Prostate gland (tissue), 2 donors: ENCODE measurements around the gene ACP1. TPM values are rescaled to one million over a fixed set of nuclear protein-coding genes. Genes with fewer than 3 reads are reported as not detected.

ENCODE experiments used
- DNase-seq: peaks from one replicate; pipeline ENCODE4 v3.0.0-alpha.2; 2019; ENCODE audit warnings: low spot score
- H3K27ac ChIP-seq, 2 donors: fragments of 200-600 bp; sonication (generic); 2 replicates each; pipeline ENCODE4 v1.5.1; 2017 to 2019
- H3K27me3 ChIP-seq: fragments of 200-600 bp; sonication (generic); replicated peaks from 2 replicates; pipeline ENCODE4 v1.5.1; 2019; ENCODE audit not compliant: insufficient read depth
- H3K36me3 ChIP-seq, 2 donors: fragments of 200-600 bp; sonication (generic); 1 replicate in 1 of 2; 2 replicates in 1 of 2; pipeline versions ENCODE4 v1.5.1 to v1.8.1; 2017 to 2019
- H3K4me1 ChIP-seq: fragments of 200-600 bp; sonication (generic); replicated peaks from 2 replicates; pipeline ENCODE4 v1.5.1; 2019
- H3K4me3 ChIP-seq, 2 donors: fragments of 200-600 bp; sonication (generic); 2 replicates each; pipeline ENCODE4 v1.5.1; 2017 to 2019
- H3K9me3 ChIP-seq: fragments of 200-600 bp; sonication (generic); 2 replicates; pipeline ENCODE4 v1.5.1; 2017
- POLR2A ChIP-seq: fragments of 450-650 bp; IDR thresholded peaks from one replicate; pipeline ENCODE4 v1.6.1; 2016; ENCODE audit warnings: antibody characterized with exemption, mild to moderate bottlenecking
- POLR2AphosphoS5 ChIP-seq: sonication (generic); formaldehyde crosslinking; IDR thresholded peaks from one replicate; pipeline ENCODE4 v1.6.1; 2017; ENCODE audit warnings: antibody characterized with exemption
- WGBS: methylation state at CpG from one replicate; pipeline ENCODE4 v1.1.5; 2018; 5-methylcytosine and 5-hydroxymethylcytosine counted together
- intact Hi-C: fragments of 100-400 bp; cut with DNase I; formaldehyde crosslinking; loops from one replicate; pipeline ENCODE4 v1.14.2; 2022
- total RNA-seq, 2 donors: library from RNA; depleted of rRNA; stranded (reverse); fragments of >200 nt; gene quantifications; one replicate each; pipeline ENCODE4 v1.1.0, GENCODE V29; 2016
- TF ChIP-seq, protein P1 (sequence below), 4 experiments: fragments of 200-600 bp in 2 of 4; fragments of 450-650 bp in 2 of 4; sonication (generic) in 2 of 4; IDR thresholded peaks; 1 replicate in 3 of 4; 2 replicates in 1 of 4; pipeline ENCODE4 v1.5.1; 2016 to 2019; ENCODE audit warnings: antibody characterized with exemption in 4 of 4, mild to moderate bottlenecking in 2 of 4, moderate library complexity in 2 of 4

The ACP1 gene
- total RNA-seq, 2 donors from 2014 or later = 96.9 to 116 TPM

DNA sequence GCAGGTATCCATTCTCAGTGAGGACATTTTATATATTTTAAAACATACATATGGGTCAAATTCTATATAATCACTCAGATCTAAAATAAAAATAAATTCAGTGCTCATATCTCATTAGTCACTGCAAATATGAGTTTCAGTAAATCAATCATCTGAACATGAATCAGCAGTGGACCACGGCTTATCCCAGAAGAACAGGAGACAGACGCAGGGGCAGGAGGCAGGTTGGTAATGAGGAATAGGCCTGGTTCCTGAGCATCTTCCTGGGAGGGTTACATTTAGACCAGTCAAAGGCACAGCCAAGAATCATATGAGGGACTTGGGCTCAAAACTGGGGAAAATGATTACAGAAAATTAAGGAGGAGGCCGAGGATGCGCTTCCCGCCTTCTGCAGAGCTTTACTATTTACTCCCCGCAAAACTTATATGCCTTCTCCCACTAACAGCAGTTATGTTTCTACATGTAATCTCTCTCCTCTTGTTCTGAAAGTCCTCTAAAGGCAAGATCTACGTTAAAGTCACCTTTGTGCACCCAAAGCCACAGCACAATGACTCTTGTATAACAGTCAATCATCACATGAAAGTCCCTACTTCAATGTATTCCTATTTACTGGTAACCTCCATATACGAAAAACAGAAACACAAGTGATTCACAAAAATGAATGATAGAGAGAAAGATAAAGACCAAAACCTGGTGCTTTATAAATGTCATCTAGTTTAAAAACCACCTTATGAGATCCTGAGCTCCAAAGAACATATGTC is 36.0 kb upstream of the ACP1 start:
- TF ChIP-seq POLR2A = no peak
- 90% methylated on average over 8 of the region's 8 CpGs for whole genome bisulfite sequencing
- no peak overlapping the region for H3K27ac ChIP-seq
- intact Hi-C loops = no loop called here
- no peak overlapping the region for H3K4me3 ChIP-seq
- no peak for DNase-seq
- no peaks in the 10 kb centered on the region for H3K4me1 ChIP-seq
- no peaks in the 10 kb centered on the region for H3K36me3 ChIP-seq
- H3K9me3 ChIP-seq = no peaks in the 10 kb centered on the region
- H3K27me3 ChIP-seq = no peaks in the 10 kb centered on the region

DNA sequence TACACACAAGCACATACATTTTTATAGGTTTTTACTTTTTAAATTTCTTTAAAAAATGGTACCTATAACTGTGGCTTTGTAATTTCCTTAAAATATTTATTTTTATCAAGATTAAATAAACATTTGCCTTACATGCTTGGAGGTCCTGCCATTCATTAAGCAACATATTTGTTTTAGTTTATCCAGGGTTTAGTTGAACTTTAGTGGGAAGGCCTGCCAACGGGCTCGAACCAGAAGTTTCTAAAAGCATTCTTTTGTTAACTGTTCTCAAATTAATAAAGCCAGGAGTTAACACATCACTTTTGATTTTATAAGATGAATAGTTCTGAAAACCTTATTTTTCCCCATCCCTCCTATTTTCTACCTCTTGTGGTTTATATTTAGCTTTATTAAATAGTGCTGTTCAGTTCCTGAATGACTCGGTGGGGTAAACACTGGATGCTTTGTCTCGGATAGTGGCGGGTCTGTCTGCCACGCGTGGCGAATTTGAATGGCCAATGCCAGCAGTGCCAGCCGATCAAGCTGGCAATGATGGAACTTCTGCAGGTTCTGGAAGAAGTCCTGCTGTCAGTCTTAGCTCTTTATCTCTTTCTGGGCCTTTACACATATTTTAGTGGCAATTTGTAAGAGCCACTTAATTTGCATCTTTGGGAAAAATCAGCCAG is 33.1 kb upstream of the ACP1 start:
- Histone ChIP-seq H3K4me3 (no peak overlapping the region), H3K27ac (no peak overlapping the region), H3K27me3 (no peaks in the 10 kb centered on the region), H3K4me1 (no peaks in the 10 kb centered on the region), H3K36me3 (no peaks in the 10 kb centered on the region), H3K9me3 (no peaks in the 10 kb centered on the region)
- no peak for DNase-seq
- WGBS = 69% methylated on average over 9 of the region's 9 CpGs
- TF ChIP-seq, protein P1, sequence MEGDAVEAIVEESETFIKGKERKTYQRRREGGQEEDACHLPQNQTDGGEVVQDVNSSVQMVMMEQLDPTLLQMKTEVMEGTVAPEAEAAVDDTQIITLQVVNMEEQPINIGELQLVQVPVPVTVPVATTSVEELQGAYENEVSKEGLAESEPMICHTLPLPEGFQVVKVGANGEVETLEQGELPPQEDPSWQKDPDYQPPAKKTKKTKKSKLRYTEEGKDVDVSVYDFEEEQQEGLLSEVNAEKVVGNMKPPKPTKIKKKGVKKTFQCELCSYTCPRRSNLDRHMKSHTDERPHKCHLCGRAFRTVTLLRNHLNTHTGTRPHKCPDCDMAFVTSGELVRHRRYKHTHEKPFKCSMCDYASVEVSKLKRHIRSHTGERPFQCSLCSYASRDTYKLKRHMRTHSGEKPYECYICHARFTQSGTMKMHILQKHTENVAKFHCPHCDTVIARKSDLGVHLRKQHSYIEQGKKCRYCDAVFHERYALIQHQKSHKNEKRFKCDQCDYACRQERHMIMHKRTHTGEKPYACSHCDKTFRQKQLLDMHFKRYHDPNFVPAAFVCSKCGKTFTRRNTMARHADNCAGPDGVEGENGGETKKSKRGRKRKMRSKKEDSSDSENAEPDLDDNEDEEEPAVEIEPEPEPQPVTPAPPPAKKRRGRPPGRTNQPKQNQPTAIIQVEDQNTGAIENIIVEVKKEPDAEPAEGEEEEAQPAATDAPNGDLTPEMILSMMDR (IDR thresholded peaks at IDR 0.05) = no peak
- TF ChIP-seq POLR2A (no peak), POLR2AphosphoS5 (no peak)
- intact Hi-C loops = no loop called here

DNA sequence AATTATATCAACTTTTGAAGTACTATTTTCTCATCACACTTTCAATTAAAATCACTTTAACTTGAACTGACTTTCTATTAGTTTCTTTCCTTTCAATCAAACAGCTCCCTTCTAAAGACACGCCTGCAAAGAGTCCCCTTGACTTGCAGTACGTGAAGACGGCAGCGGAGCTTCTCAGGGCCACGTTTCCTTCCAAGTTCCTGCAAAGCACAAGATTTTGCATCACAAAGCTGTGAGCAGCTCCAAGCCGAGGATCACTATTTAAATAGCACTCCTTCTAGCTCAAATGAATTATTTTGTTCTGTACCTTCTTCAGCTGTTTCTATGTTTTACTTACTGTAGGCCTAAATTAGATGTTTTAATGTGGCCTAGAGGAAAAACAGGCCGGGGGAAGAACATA is 31.7 kb upstream of the ACP1 start:
- intact Hi-C loops = no loop called here
- WGBS = 87% methylated on average over 7 of the region's 7 CpGs
- H3K9me3 ChIP-seq = no peaks in the 10 kb centered on the region
- no peaks in the 10 kb centered on the region for H3K36me3 ChIP-seq
- DNase-seq = no peak
- H3K4me3 ChIP-seq = no peak overlapping the region
- no peaks in the 10 kb centered on the region for H3K4me1 ChIP-seq
- no peak overlapping the region for H3K27ac ChIP-seq
- no peaks in the 10 kb centered on the region for H3K27me3 ChIP-seq
- TF ChIP-seq POLR2AphosphoS5 = no peak
- no peak for TF ChIP-seq POLR2A
- TF ChIP-seq, protein P1 (IDR thresholded peaks at IDR 0.05) = no peak

DNA sequence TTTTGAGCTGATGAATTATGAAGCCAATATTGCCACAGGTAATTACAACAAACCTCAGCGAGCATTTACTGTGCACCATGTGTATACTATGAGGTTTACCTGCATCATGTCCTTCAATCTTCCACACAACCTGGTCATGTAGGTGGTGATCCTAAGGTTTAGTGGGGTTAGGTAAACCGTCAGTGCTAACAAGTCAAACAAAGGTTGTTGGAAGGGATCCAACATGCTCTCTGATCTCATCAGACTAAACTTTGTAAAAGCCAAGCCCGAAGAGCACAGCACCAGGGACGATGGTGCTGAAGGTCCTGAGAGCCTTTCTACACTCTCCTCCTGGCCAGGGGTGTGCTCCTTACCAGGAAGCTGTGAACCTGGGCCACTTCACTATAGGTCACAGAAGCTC is 30.3 kb upstream of the ACP1 start:
- 73% methylated on average over 4 of the region's 4 CpGs for WGBS
- intact Hi-C loops = no loop called here
- Histone ChIP-seq H3K9me3 (no peaks in the 10 kb centered on the region), H3K4me3 (no peak overlapping the region), H3K27me3 (no peaks in the 10 kb centered on the region), H3K36me3 (no peaks in the 10 kb centered on the region), H3K4me1 (no peaks in the 10 kb centered on the region), H3K27ac (no peak overlapping the region)
- no peak for TF ChIP-seq POLR2AphosphoS5
- TF ChIP-seq, protein P1 (IDR thresholded peaks at IDR 0.05) = no peak
- TF ChIP-seq POLR2A = no peak
- no peak for DNase-seq

DNA sequence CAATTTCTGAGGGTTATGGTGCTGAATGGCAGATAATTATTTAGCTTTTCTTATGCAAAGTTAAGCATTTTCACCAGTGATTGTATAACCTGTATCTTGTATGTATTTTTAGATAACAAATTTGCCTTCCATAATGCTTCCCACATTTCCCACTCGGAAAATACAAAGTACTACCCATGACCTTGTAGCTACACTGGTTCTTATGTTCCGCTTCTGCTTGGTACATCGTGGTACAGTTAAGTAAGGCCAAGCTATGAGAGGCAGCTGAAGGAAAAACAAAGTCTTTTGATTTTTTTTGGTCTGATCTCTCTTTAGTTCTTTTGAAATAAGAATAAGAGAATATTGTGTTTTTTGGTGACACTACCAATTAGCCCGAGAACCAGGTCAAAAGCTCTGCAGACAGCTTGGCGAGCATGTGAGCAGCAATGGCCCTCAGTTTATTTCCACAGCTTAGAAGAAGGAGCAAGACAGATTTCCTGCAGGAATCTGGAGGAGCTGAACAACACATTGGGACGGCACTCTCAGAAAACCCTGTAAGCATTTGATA is 27.7 kb upstream of the ACP1 start:
- intact Hi-C loops = no loop called here
- WGBS = 97% methylated on average over 6 of the region's 6 CpGs
- Histone ChIP-seq H3K27me3 (no peaks in the 10 kb centered on the region), H3K4me3 (no peak overlapping the region), H3K4me1 (no peaks in the 10 kb centered on the region), H3K27ac (no peak overlapping the region), H3K36me3 (no peaks in the 10 kb centered on the region), H3K9me3 (no peaks in the 10 kb centered on the region)
- TF ChIP-seq POLR2AphosphoS5 = no peak
- no peak for DNase-seq
